OCI-LY7 (cell line): ENCODE results near the gene PIK3C2A. TPM values are rescaled to one million over a fixed set of nuclear protein-coding genes. Genes with fewer than 3 reads are reported as not detected.

Source experiments
- Bru-seq: library from RNA; stranded (reverse); fragments of 400-500 nt; gene quantifications from one replicate; lab custom pipeline; 2021; lab: Mats Ljungman, UMichigan
- BruChase-seq, 2 experiments: library from RNA; stranded (reverse); fragments of 400-500 nt; gene quantifications; one replicate each; lab custom pipeline; 2021; lab: Mats Ljungman, UMichigan
- BruUV-seq: library from RNA; stranded (reverse); fragments of 400-500 nt; replicated peaks from 2 replicates; lab custom pipeline; 2021; lab: Mats Ljungman, UMichigan
- CTCF ChIA-PET: fragments of 300-600 bp; sonication (Branson Sonifier 250); formaldehyde crosslinking; loops from one replicate; lab custom pipeline; 2022; ENCODE audit warnings: antibody characterized with exemption; ENCODE audit not compliant: unreplicated experiment; lab: Charles Lee
- POLR2A ChIA-PET: fragments of 300-600 bp; sonication (Branson Sonifier 250); formaldehyde crosslinking; loops from one replicate; lab custom pipeline; 2022; ENCODE audit warnings: antibody characterized with exemption; lab: Charles Lee
- DNase-seq: peaks from one replicate; pipeline ENCODE4 v3.0.0-alpha.2; 2015; ENCODE audit warnings: low spot score
- H2AFZ ChIP-seq: fragments of 200-600 bp; sonication (generic), shearing (Covaris generic); 2 replicates; pipeline ENCODE4 v1.6.1; 2014; ENCODE audit warnings: mild to moderate bottlenecking, antibody characterized with exemption, low read length, moderate library complexity
- H3K27ac ChIP-seq: fragments of 200-600 bp; sonication (generic); 2 replicates; pipeline ENCODE4 v1.5.1; 2014; ENCODE audit warnings: mixed run types, low read depth, mild to moderate bottlenecking, moderate library complexity, low read length, inconsistent platforms; ENCODE audit not compliant: poor library complexity, severe bottlenecking
- H3K36me3 ChIP-seq: fragments of 200-600 bp; sonication (generic); 2 replicates; pipeline ENCODE4 v1.6.1; 2014; ENCODE audit warnings: mild to moderate bottlenecking, antibody characterized with exemption, low read length, moderate library complexity, mixed read lengths; ENCODE audit not compliant: insufficient read depth
- H3K4me1 ChIP-seq: fragments of 200-600 bp; sonication (generic); 2 replicates; pipeline ENCODE4 v1.5.1; 2014; ENCODE audit warnings: mild to moderate bottlenecking, low read length; ENCODE audit not compliant: insufficient read depth, poor library complexity, severe bottlenecking
- H3K4me2 ChIP-seq: fragments of 200-600 bp; sonication (generic); 2 replicates; pipeline ENCODE4 v1.6.1; 2014; ENCODE audit warnings: mild to moderate bottlenecking, low read length
- H3K4me3 ChIP-seq: fragments of 200-600 bp; sonication (generic); 2 replicates; pipeline ENCODE4 v1.5.1; 2014; ENCODE audit warnings: mild to moderate bottlenecking, low read depth, low read length; ENCODE audit not compliant: poor library complexity, severe bottlenecking
- H3K79me2 ChIP-seq: fragments of 200-600 bp; sonication (generic); 2 replicates; pipeline ENCODE4 v1.6.1; 2016; ENCODE audit warnings: low read depth, mild to moderate bottlenecking, low read length, moderate library complexity, mixed read lengths; ENCODE audit not compliant: insufficient read depth
- H3K9me2 ChIP-seq: fragments of 200-600 bp; sonication (generic); 2 replicates; pipeline ENCODE4 v1.6.1; 2016; ENCODE audit warnings: mild to moderate bottlenecking, low read length, mixed read lengths; ENCODE audit not compliant: insufficient read depth
- H3K9me3 ChIP-seq: fragments of 200-600 bp; sonication (generic); 2 replicates; pipeline ENCODE4 v1.6.1; 2014; ENCODE audit warnings: mild to moderate bottlenecking, mixed run types, low read length, mixed read lengths
- H4K20me1 ChIP-seq: fragments of 200-600 bp; sonication (generic); 2 replicates; pipeline ENCODE4 v1.6.1; 2014; ENCODE audit warnings: mild to moderate bottlenecking, antibody characterized with exemption, low read length, moderate library complexity, mixed read lengths; ENCODE audit not compliant: insufficient read depth
- EZH2phosphoT487 ChIP-seq: fragments of 200-600 bp; sonication (generic); IDR thresholded peaks from 2 replicates; pipeline ENCODE4 v1.6.1; 2018; ENCODE audit warnings: low read depth, borderline replicate concordance, mild to moderate bottlenecking, mixed run types, antibody characterized with exemption, low read length, moderate library complexity, mixed read lengths
- intact Hi-C: fragments of 100-400 bp; cut with micrococcal nuclease; formaldehyde crosslinking; loops from one replicate; pipeline ENCODE4 v1.10.0; 2022; ENCODE audit not compliant: unreplicated experiment
- long read RNA-seq: library from polyadenylated mRNA; stranded (forward); transcript quantifications from one replicate; pipeline ENCODE4 v2.0.0, GENCODE V29; 2022
- total RNA-seq, 2 experiments: library from RNA; depleted of rRNA in 1 of 2; stranded (reverse); fragments of >200 nt in 1 of 2; shearing (Covaris generic) in 1 of 2; gene quantifications; 2 replicates each; pipeline ENCODE4 v1.2.3, GENCODE V29; 2014 to 2022
- TF ChIP-seq, protein P1 (sequence below): fragments of 200-600 bp; sonication (generic); conservative IDR thresholded peaks from 2 replicates; pipeline ENCODE4 v1.5.1; 2014; ENCODE audit warnings: mild to moderate bottlenecking, antibody characterized with exemption, low read length, moderate library complexity, mixed read lengths

The PIK3C2A gene, protein sequence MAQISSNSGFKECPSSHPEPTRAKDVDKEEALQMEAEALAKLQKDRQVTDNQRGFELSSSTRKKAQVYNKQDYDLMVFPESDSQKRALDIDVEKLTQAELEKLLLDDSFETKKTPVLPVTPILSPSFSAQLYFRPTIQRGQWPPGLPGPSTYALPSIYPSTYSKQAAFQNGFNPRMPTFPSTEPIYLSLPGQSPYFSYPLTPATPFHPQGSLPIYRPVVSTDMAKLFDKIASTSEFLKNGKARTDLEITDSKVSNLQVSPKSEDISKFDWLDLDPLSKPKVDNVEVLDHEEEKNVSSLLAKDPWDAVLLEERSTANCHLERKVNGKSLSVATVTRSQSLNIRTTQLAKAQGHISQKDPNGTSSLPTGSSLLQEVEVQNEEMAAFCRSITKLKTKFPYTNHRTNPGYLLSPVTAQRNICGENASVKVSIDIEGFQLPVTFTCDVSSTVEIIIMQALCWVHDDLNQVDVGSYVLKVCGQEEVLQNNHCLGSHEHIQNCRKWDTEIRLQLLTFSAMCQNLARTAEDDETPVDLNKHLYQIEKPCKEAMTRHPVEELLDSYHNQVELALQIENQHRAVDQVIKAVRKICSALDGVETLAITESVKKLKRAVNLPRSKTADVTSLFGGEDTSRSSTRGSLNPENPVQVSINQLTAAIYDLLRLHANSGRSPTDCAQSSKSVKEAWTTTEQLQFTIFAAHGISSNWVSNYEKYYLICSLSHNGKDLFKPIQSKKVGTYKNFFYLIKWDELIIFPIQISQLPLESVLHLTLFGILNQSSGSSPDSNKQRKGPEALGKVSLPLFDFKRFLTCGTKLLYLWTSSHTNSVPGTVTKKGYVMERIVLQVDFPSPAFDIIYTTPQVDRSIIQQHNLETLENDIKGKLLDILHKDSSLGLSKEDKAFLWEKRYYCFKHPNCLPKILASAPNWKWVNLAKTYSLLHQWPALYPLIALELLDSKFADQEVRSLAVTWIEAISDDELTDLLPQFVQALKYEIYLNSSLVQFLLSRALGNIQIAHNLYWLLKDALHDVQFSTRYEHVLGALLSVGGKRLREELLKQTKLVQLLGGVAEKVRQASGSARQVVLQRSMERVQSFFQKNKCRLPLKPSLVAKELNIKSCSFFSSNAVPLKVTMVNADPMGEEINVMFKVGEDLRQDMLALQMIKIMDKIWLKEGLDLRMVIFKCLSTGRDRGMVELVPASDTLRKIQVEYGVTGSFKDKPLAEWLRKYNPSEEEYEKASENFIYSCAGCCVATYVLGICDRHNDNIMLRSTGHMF (N-terminal part only)
- total RNA-seq (2014; rRNA removed; shearing (Covaris generic)), result 17.4 and 57.2 TPM in 2 replicates
- total RNA-seq (2022), result 41.8 and 43.9 TPM in 2 replicates
- Bru-seq, nascent RNA, result percentile 84 among the genes with signal in this experiment
- BruChase-seq, experiment 1, labeled RNA remaining after a 6-hour chase, result percentile 76 among the genes with signal in this experiment
- BruChase-seq, experiment 2, labeled RNA remaining after a 2-hour chase, result percentile 83 among the genes with signal in this experiment
- long read RNA-seq, partial matches to known transcripts, result 3 of 31 reads
- long read RNA-seq, other reads (novel, unspliced or antisense), result 28 of 31 reads

DNA sequence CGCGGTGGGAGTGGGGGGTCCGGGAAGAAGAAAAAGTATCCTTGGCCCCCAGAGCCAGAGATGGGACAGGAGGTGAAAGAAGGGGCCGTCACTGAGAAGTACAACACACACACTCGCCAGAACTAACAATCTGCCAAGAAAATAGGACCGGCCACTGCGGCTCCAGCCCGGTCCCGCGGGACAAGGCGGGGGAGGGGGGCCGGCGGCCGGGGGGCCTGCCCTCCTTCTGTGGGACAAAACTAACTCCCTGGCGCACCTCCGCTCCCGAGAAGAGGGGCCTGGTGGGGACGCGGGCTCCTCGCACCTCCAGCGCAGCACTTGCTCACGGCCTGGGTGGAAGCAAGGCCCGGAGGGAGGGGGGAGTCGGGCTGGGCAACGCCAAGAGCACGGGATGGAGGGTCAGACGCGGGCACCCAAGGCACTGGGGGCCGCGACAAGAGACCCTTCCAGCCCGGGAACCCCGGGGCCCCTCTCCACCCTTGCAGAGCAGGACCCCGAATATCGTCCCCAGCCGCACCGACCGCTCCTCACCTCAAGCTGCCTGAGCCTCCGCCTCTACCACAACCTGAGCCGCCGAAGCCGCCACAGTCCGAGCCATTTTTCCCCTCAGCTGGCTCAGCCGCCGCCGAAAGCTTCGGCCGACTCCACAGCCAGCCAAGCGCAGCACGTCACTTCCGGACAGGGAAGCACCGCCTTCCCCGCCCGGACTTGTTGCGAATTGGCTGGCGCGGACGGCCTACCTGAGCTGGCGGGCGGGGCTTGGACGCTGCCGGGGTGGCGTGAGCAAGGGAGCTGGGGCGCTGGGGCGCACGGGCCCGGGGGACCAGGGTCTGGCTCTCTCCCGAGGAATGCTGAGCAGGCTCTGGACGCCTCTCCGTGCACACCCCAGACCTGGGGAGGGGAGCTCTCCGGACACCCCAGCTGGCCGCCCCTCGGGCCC, at the start of gene PIK3C2A:
Gene PIK3C2A (minus strand): TSS at position 670 of the 940 bp plus-strand sequence. CDS start 38,245 bp downstream, outside the sequence.
- CTCF ChIA-PET, result no interaction called here
- Histone ChIP-seq H3K27ac (peak within 1 kb of the TSS; percentile 66), H2AFZ (peak within 1 kb of the TSS; percentile 90), H4K20me1 (no peaks in the 10 kb centered on the region), H3K4me1 (peaks cover 19% of the 10 kb centered on the region), H3K9me2 (no peaks in the 10 kb centered on the region), H3K36me3 (peaks cover 18% of the 10 kb centered on the region), H3K9me3 (no peaks in the 10 kb centered on the region), H3K4me2 (peak within 1 kb of the TSS; percentile 97), H3K4me3 (peak within 1 kb of the TSS; percentile 93), H3K79me2 (peaks cover 56% of the 10 kb centered on the region)
- intact Hi-C loops, result loop anchor here (1.0 to 2.0 kb wide), 2 partner anchors 69 to 131 kb away; partner anchors contain the start of genes NUCB2 and RPS13
- POLR2A ChIA-PET, result interaction anchor here (0.6 to 2.9 kb wide), 12 partner anchors 10 to 147 kb away, joined by 3 to 18 read pairs (median 4); partner anchors contain the start of genes NUCB2 and RPS13
- BruUV-seq, result no TSS peak
- TF ChIP-seq, protein P1, sequence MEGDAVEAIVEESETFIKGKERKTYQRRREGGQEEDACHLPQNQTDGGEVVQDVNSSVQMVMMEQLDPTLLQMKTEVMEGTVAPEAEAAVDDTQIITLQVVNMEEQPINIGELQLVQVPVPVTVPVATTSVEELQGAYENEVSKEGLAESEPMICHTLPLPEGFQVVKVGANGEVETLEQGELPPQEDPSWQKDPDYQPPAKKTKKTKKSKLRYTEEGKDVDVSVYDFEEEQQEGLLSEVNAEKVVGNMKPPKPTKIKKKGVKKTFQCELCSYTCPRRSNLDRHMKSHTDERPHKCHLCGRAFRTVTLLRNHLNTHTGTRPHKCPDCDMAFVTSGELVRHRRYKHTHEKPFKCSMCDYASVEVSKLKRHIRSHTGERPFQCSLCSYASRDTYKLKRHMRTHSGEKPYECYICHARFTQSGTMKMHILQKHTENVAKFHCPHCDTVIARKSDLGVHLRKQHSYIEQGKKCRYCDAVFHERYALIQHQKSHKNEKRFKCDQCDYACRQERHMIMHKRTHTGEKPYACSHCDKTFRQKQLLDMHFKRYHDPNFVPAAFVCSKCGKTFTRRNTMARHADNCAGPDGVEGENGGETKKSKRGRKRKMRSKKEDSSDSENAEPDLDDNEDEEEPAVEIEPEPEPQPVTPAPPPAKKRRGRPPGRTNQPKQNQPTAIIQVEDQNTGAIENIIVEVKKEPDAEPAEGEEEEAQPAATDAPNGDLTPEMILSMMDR, result no peak
- peak; percentile 96 for DNase-seq

DNA sequence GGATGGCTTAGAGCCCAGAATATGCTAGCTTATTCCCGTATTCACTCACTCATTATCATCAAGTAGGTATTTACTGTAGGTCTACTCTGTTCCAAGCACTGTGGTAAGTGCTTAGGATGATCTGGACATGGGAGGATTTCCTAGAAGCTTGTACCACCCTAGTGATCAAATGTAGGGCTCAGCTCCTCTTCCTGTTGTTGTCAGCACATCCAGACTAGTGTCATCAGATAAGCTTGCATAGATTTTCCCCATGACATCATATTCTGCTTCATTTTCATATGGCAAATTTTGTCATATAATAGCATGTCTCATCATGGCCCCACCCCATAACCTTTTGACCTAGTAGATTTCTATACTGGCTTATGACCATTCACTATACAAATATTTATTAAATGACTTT, 49.4 kb upstream of the PIK3C2A start:
- H3K9me2 ChIP-seq, result no peaks in the 10 kb centered on the region
- TF ChIP-seq EZH2phosphoT487, result no peak
- TF ChIP-seq, protein P1, result no peak
- BruUV-seq, result no TSS peak
- DNase-seq, result no peak
- H3K4me3 ChIP-seq, result no peak overlapping the region
- H3K9me3 ChIP-seq, result no peaks in the 10 kb centered on the region
- ChIA-PET POLR2A (interaction anchor here (1.3 kb wide), 1 partner anchor 108 kb away, joined by 3 read pairs; no protein-coding TSS in a partner anchor), CTCF (no interaction called here)
- no peaks in the 10 kb centered on the region for H3K4me1 ChIP-seq
- H3K4me2 ChIP-seq, result no peak overlapping the region
- no peak overlapping the region for H2AFZ ChIP-seq
- H3K79me2 ChIP-seq, result no peaks in the 10 kb centered on the region
- no peaks in the 10 kb centered on the region for H4K20me1 ChIP-seq
- H3K36me3 ChIP-seq, result no peaks in the 10 kb centered on the region
- intact Hi-C loops, result no loop called here
- no peak overlapping the region for H3K27ac ChIP-seq
